ENCODE measurements around the gene PATE1. TPM values are rescaled to one million over a fixed set of nuclear protein-coding genes. Genes with fewer than 3 reads are reported as not detected.
"Not testable (repeated sequence)": the region's sequence is repeated elsewhere in the genome, so short reads cannot be mapped to it uniquely, and the experiment has no call there.

PATE1 gene
- polyA plus RNA-seq, 3 donors, result not detected

DNA sequence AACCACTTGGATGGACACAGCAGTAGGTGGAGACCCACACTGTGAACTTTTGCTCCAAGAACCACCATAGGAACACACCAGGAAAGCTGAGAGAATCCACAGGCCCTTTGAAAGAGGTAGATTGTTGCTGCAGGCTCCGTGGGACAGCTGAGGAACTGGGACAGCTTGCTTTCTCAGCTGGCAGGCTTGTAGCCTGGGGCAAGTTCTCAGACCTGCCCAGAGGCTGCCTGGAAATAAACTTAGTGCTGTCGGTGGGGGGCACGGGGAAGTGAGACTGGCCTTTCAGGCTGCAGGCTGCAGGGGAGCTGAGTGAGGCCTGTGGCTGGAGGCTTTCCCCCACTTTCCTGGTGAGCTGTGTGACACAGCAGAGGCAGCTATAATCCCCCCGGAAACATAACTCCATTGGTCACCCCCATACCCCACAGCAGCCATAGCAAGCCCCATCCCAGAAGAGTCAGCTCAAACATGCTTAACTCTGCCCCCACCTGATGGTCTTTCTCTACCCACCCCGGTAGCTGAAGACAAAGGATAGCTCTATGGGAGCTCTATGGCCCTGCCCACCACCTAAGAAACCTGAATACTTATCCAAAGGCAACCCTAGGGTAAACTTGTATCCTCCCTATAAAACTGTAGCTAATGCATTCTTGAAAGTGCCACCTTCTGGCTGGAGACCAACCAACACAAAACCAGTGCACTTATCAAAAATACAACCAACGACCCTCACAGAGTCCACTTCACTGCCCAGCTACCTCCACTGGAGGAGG, 44.0 kb upstream of the PATE1 start:
- no peaks in the 10 kb centered on the region for H3K36me3 Mint-ChIP-seq
- Histone ChIP-seq H3K36me3 (replicated peaks in 1 of 2; ENCODE audit: control insufficient read depth in 1 of 2, insufficient read depth in 2 of 2, low read length in 2 of 2) (no peaks in the 10 kb centered on the region), H3K27me3 (ENCODE audit: control insufficient read depth in 2 of 2, insufficient read depth in 2 of 2, low read length in 2 of 2) (no peaks in the 10 kb centered on the region), H3K27ac (ENCODE audit: low read depth in 1 of 2, low read length in 2 of 2) (no peak overlapping the region), H3K4me2 (replicated peaks; ENCODE audit: extremely low read depth, low read length, poor library complexity, severe bottlenecking) (no peak overlapping the region), H3K4me3 (replicated peaks in 1 of 3; ENCODE audit: low read depth in 2 of 3, low read length in 3 of 3) (no peak overlapping the region), H3K9ac (ENCODE audit: insufficient read depth, low read length, poor library complexity, severe bottlenecking) (no peak overlapping the region), H3K9me3 (replicated peaks in 1 of 2; ENCODE audit: control insufficient read depth in 1 of 2, insufficient read depth in 1 of 2, low read length in 2 of 2) (no peaks in the 10 kb centered on the region), H3K79me2 (ENCODE audit: insufficient read depth, low read length) (no peaks in the 10 kb centered on the region), H2AFZ (ENCODE audit: insufficient read depth, low read depth, low read length, poor library complexity, severe bottlenecking) (no peak overlapping the region), H3K4me1 (ENCODE audit: control insufficient read depth in 1 of 2, insufficient read depth in 2 of 2, low read length in 2 of 2) (no peaks in the 10 kb centered on the region), H4K20me1 (ENCODE audit: insufficient read depth, low read length) (no peaks in the 10 kb centered on the region)
- peaks cover 4 to 12% (median 7%) of the 10 kb centered on the region in 3 donors for H3K27me3 Mint-ChIP-seq (ENCODE audit: low read depth in 3 of 3)
- no peak overlapping the region for H3K27ac Mint-ChIP-seq
- TF ChIP-seq, protein P1, sequence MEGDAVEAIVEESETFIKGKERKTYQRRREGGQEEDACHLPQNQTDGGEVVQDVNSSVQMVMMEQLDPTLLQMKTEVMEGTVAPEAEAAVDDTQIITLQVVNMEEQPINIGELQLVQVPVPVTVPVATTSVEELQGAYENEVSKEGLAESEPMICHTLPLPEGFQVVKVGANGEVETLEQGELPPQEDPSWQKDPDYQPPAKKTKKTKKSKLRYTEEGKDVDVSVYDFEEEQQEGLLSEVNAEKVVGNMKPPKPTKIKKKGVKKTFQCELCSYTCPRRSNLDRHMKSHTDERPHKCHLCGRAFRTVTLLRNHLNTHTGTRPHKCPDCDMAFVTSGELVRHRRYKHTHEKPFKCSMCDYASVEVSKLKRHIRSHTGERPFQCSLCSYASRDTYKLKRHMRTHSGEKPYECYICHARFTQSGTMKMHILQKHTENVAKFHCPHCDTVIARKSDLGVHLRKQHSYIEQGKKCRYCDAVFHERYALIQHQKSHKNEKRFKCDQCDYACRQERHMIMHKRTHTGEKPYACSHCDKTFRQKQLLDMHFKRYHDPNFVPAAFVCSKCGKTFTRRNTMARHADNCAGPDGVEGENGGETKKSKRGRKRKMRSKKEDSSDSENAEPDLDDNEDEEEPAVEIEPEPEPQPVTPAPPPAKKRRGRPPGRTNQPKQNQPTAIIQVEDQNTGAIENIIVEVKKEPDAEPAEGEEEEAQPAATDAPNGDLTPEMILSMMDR (IDR thresholded peaks at IDR 0.05), result no peak
- H3K4me1 Mint-ChIP-seq, result no peaks in the 10 kb centered on the region
- intact Hi-C loops (cut with micrococcal nuclease), result no loop called here
- DNase-seq, result no peak
- WGBS (ENCODE audit: insufficient coverage), result 56% methylated on average over 5 of the region's 6 CpGs
- no peak overlapping the region for H3K4me3 Mint-ChIP-seq
- H3K9me3 Mint-ChIP-seq, result peaks cover 2 to 12% (median 5%) of the 10 kb centered on the region in 7 donors

DNA sequence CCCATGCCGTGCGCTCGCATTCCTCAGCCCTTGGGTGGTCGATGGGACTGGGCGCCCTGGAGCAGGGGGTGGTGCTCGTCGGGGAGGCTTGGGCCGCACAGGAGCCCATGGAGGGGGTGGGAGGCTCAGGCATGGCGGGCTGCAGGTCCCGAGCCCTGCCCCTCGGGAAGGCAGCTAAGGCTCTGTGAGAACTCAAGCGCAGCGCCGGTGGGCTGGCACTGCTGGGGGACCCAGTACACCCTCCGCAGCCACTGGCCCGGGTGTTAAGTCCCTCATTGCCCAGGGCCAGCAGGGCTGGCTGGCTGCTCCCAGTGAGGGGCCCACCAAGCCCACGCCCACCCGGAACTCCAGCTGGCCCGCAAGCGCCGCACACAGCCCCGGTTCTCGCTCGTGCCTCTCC, 41.4 kb upstream of the PATE1 start:
- peaks cover 4 to 12% (median 12%) of the 10 kb centered on the region in 3 donors for H3K27me3 Mint-ChIP-seq (ENCODE audit: low read depth in 3 of 3)

More for the DNA sequence above, 41.4 kb upstream of the PATE1 start:
- H3K4me3 Mint-ChIP-seq; H3K4me3 ChIP-seq (replicated peaks in 1 of 3; ENCODE audit: low read depth in 2 of 3, low read length in 3 of 3); H3K4me1 Mint-ChIP-seq; H3K4me2 ChIP-seq (replicated peaks; ENCODE audit: extremely low read depth, low read length, poor library complexity, severe bottlenecking); H3K27ac ChIP-seq (ENCODE audit: low read depth in 1 of 2, low read length in 2 of 2); H3K9ac ChIP-seq (ENCODE audit: insufficient read depth, low read length, poor library complexity, severe bottlenecking); intact Hi-C loops (cut with micrococcal nuclease); H3K9me3 ChIP-seq (replicated peaks in 1 of 2; ENCODE audit: control insufficient read depth in 1 of 2, insufficient read depth in 1 of 2, low read length in 2 of 2); H3K79me2 ChIP-seq (ENCODE audit: insufficient read depth, low read length); H3K27me3 ChIP-seq (ENCODE audit: control insufficient read depth in 2 of 2, insufficient read depth in 2 of 2, low read length in 2 of 2); H3K36me3 Mint-ChIP-seq; H3K4me1 ChIP-seq (ENCODE audit: control insufficient read depth in 1 of 2, insufficient read depth in 2 of 2, low read length in 2 of 2); H2AFZ ChIP-seq (ENCODE audit: insufficient read depth, low read depth, low read length, poor library complexity, severe bottlenecking); H4K20me1 ChIP-seq (ENCODE audit: insufficient read depth, low read length); H3K27ac Mint-ChIP-seq; DNase-seq; H3K36me3 ChIP-seq (replicated peaks in 1 of 2; ENCODE audit: control insufficient read depth in 1 of 2, insufficient read depth in 2 of 2, low read length in 2 of 2): not testable (repeated sequence)
- peaks cover 2 to 13% (median 5%) of the 10 kb centered on the region in 7 donors for H3K9me3 Mint-ChIP-seq
- WGBS (ENCODE audit: insufficient coverage), result 89% methylated on average over 6 of the region's 24 CpGs

Data from CD14-positive monocyte (primary cell).